ENCODE results near the gene HOXB6.
A peak's percentile ranks its signal among the peaks of the same experiment; 100 is the strongest.

Gene HOXB6

GRCh38 chr17:48644910-48645557, 40.2 kb upstream of the HOXB6 start:
- Histone ChIP-seq H3K4me3 (ENCODE audit: low read length, poor library complexity, severe bottlenecking) (peak overlapping the region; percentile 89), H3K79me2 (ENCODE audit: insufficient read depth, low read length) (peaks cover 100% of the 10 kb centered on the region), H4K20me1 (ENCODE audit: insufficient read depth, low read length, poor library complexity, severe bottlenecking) (peaks cover 37% of the 10 kb centered on the region), H3K27me3 (ENCODE audit: insufficient read depth, low read length, poor library complexity, severe bottlenecking) (peaks cover 32% of the 10 kb centered on the region), H2AFZ (ENCODE audit: low read length) (no peak overlapping the region), H3F3A (ENCODE audit: low read depth) (no peaks in the 10 kb centered on the region), H3K4me2 (ENCODE audit: low read depth, low read length, poor library complexity, severe bottlenecking) (peak overlapping the region; percentile 95), H3K9me2 (replicated peaks; ENCODE audit: low read depth, low read length) (no peaks in the 10 kb centered on the region), H3K36me3 (ENCODE audit: insufficient read depth, low read length) (no peaks in the 10 kb centered on the region), H3K9ac (ENCODE audit: low read depth, low read length, poor library complexity, severe bottlenecking) (peak overlapping the region; percentile 98), H3K4me1 (ENCODE audit: insufficient read depth, low read length, poor library complexity, severe bottlenecking) (peaks cover 69% of the 10 kb centered on the region), H3K9me3 (ENCODE audit: insufficient read depth, low read depth, low read length) (no peaks in the 10 kb centered on the region)
- no peak for TF ChIP-seq EZH2phosphoT487 (IDR thresholded peaks at IDR 0.05; ENCODE audit: borderline replicate concordance)
- no peak for TF ChIP-seq CTCF (conservative IDR thresholded peaks at IDR 0.05; ENCODE audit: low read length)

- Histone ChIP-seq H3K79me2 (ENCODE audit: insufficient read depth, low read length) (peaks cover 100% of the 10 kb centered on the region), H4K20me1 (ENCODE audit: insufficient read depth, low read length, poor library complexity, severe bottlenecking) (peaks cover 37% of the 10 kb centered on the region), H3F3A (ENCODE audit: low read depth) (no peaks in the 10 kb centered on the region), H2AFZ (ENCODE audit: low read length) (no peak overlapping the region), H3K4me2 (ENCODE audit: low read depth, low read length, poor library complexity, severe bottlenecking) (peak overlapping the region; percentile 95), H3K4me3 (ENCODE audit: low read length, poor library complexity, severe bottlenecking) (peak overlapping the region; percentile 89), H3K9me2 (replicated peaks; ENCODE audit: low read depth, low read length) (no peaks in the 10 kb centered on the region), H3K9me3 (ENCODE audit: insufficient read depth, low read depth, low read length) (no peaks in the 10 kb centered on the region), H3K27me3 (ENCODE audit: insufficient read depth, low read length, poor library complexity, severe bottlenecking) (peaks cover 32% of the 10 kb centered on the region), H3K9ac (ENCODE audit: low read depth, low read length, poor library complexity, severe bottlenecking) (peak overlapping the region; percentile 98), H3K36me3 (ENCODE audit: insufficient read depth, low read length) (no peaks in the 10 kb centered on the region), H3K4me1 (ENCODE audit: insufficient read depth, low read length, poor library complexity, severe bottlenecking) (peaks cover 68% of the 10 kb centered on the region)
- TF ChIP-seq CTCF (conservative IDR thresholded peaks at IDR 0.05; ENCODE audit: low read length), result no peak
- no peak for TF ChIP-seq EZH2phosphoT487 (IDR thresholded peaks at IDR 0.05; ENCODE audit: borderline replicate concordance)
Measured at GRCh38 chr17:48644159-48644558, 39.4 kb upstream of the HOXB6 start.

- Histone ChIP-seq H2AFZ (ENCODE audit: low read length) (no peak overlapping the region), H3K9ac (ENCODE audit: low read depth, low read length, poor library complexity, severe bottlenecking) (peak overlapping the region; percentile 98), H4K20me1 (ENCODE audit: insufficient read depth, low read length, poor library complexity, severe bottlenecking) (peaks cover 39% of the 10 kb centered on the region), H3K79me2 (ENCODE audit: insufficient read depth, low read length) (peaks cover 100% of the 10 kb centered on the region), H3K9me2 (replicated peaks; ENCODE audit: low read depth, low read length) (no peaks in the 10 kb centered on the region), H3F3A (ENCODE audit: low read depth) (no peaks in the 10 kb centered on the region), H3K9me3 (ENCODE audit: insufficient read depth, low read depth, low read length) (no peaks in the 10 kb centered on the region), H3K4me1 (ENCODE audit: insufficient read depth, low read length, poor library complexity, severe bottlenecking) (peaks cover 70% of the 10 kb centered on the region), H3K4me3 (ENCODE audit: low read length, poor library complexity, severe bottlenecking) (peak overlapping the region; percentile 89), H3K36me3 (ENCODE audit: insufficient read depth, low read length) (no peaks in the 10 kb centered on the region), H3K4me2 (ENCODE audit: low read depth, low read length, poor library complexity, severe bottlenecking) (peak overlapping the region; percentile 95), H3K27me3 (ENCODE audit: insufficient read depth, low read length, poor library complexity, severe bottlenecking) (peaks cover 32% of the 10 kb centered on the region)
- no peak for TF ChIP-seq CTCF (conservative IDR thresholded peaks at IDR 0.05; ENCODE audit: low read length)
- no peak for TF ChIP-seq EZH2phosphoT487 (IDR thresholded peaks at IDR 0.05; ENCODE audit: borderline replicate concordance)
Measured at GRCh38 chr17:48643697-48644012, 38.9 kb upstream of the HOXB6 start.

Measured in Loucy (cell line).